Kidney tubule cell (primary cell): Measurements from ENCODE around the gene CTNND2.
A peak's percentile ranks its signal among the peaks of the same experiment; 100 is the strongest.

Source experiments
- DNase-seq: peaks from one replicate; pipeline ENCODE4 v3.0.0-alpha.2; 2018; ENCODE audit warnings: low spot score

The CTNND2 gene

DNA sequence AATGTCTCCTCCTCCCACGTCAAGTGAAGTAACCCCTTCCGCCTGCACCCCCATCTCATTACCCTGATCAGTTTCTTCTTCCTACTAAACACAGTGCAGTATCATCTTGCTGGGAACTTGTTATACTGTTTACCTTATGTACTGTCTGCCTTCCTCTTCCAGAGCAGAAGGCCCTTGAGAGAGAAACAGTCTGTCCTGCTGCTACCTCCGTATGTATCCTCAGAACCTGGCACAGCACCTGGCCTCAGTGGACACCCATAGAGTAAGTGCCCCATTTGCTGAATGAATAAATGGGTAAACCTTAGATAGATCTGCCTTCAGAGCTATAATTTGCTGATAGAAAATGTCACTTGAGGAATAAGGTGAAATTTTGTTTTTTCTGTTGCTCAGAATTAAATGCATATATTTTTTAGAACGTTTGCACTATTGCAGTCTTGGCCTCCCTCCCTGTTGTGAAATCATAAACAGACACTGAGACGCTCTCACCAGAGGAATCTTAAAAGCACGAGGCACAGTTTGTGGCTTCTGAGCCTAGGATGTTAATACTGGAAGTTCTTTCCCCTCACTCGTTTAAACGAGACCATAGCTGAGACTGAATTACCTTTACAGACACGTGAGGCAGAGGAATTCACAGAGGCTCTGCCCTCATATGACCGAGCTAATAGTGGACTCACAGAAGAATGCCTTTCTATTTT is 920.1 kb downstream of the CTNND2 start:
- DNase-seq, result no peak

DNA sequence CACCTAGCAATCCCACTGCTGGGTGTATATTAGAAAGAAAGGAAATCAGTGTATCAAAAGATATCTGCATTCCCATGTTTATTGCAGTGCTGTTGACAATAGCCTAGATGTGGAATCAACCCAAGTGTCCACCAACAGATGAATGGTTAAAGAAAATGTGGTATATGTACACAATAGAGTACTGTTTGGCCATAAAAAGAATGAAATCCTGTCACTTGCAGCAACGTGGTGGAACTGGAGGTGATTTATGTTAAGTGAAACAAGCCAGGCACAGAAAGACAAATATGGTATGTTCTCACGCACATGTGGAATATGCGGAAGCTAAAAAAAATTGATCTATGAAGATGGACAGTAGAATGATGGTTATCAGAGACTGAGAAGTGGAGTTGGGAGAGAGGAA is 921.6 kb downstream of the CTNND2 start:
- DNase-seq, result no peak

DNA sequence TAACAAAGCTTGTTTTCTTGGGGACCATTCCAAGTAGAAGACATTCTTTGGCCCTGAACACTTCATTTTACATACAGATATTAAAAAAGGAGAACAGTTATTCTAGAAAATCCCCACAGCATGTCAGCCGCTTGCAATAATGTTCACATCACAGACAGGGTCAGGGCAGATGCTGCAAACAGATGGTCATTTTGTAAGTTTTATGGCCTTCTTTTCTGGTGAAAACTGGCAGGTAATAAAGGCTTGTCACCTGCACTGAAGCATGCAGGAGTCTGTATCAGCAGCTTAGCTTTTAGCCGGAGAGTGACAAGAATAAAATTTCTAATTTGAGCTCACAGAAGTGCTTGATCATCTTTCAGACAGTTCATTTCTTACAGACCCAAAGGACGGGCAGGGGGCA is 922.3 kb downstream of the CTNND2 start:
- no peak for DNase-seq

- DNase-seq, result no peak
These were observed 927.2 kb downstream of the CTNND2 start for GRCh38 chr5:10977011-10977410.

GRCh38 chr5:10975945-10976344 is 928.3 kb downstream of the CTNND2 start:
- DNase-seq, result peak; percentile 16

- no peak for DNase-seq
These were observed 929.4 kb downstream of the CTNND2 start for GRCh38 chr5:10974850-10975249.

DNA sequence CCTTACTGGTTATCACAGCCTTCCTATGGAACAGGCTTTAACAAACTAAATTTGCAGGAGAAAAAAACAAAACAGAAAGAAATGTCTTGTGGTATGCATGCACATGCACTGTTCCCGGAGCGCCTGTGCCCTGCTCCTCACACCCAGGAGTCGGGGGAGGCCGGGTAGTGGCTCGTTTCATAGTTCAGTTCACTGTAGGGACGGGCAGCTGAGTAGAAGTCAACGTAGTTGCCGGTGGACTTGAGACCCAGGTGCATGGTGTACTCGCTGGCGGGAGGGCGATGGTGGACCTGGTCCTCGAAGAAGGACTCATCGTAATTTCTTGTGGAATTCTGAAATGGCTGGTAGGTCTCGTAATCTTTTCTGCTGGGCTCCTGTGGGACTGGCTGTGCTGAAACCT is 930.9 kb downstream of the CTNND2 start:
- no peak for DNase-seq

GRCh38 chr5:10969684-10970180 is 934.5 kb downstream of the CTNND2 start:
- DNase-seq, result no peak

DNA sequence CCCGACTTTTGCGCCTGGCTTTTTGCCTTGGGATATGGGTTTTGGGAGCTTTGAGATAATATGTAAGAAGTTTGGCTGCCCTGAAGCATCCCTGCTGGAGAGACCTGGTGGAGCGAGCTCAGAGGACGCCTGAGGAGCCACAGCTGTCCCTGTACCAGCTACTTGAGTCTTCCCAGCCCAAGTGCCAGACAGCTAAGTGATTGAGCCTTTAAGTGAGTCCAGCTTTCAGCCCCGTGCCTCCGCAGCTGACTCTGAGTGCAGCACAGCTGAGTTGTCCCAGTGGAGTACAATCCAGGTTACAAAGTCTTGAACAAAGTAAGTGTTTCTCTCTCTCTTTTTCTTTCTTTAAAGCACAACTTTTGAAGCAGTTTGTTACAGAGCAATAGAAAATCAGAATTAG is 939.4 kb downstream of the CTNND2 start:
- DNase-seq, result no peak

GRCh38 chr5:10958728-10959127 is 945.5 kb downstream of the CTNND2 start:
- DNase-seq, result no peak

- no peak for DNase-seq
These were observed 954.2 kb downstream of the CTNND2 start for GRCh38 chr5:10949856-10950630.

GRCh38 chr5:10946050-10946449 is 958.2 kb downstream of the CTNND2 start:
- no peak for DNase-seq

DNA sequence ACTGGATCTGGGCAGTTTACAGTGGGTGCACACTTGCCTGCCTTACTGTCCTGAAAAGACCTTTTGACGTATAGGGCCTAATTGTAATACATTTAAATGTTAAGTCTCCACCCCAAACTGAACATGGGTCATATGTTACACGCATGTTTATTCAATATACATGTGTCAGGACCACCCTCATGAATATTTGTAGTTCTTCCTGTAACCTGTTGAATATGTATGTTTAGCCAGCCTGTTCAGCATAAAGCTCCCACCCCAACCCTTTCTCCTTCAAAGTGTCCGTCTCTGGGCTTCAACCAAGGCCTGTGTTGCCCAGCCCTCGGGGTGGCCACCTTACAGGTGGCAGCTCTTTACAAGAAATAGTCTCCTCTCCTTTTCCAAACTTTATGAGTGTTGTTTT is 962.3 kb downstream of the CTNND2 start:
- no peak for DNase-seq

DNA sequence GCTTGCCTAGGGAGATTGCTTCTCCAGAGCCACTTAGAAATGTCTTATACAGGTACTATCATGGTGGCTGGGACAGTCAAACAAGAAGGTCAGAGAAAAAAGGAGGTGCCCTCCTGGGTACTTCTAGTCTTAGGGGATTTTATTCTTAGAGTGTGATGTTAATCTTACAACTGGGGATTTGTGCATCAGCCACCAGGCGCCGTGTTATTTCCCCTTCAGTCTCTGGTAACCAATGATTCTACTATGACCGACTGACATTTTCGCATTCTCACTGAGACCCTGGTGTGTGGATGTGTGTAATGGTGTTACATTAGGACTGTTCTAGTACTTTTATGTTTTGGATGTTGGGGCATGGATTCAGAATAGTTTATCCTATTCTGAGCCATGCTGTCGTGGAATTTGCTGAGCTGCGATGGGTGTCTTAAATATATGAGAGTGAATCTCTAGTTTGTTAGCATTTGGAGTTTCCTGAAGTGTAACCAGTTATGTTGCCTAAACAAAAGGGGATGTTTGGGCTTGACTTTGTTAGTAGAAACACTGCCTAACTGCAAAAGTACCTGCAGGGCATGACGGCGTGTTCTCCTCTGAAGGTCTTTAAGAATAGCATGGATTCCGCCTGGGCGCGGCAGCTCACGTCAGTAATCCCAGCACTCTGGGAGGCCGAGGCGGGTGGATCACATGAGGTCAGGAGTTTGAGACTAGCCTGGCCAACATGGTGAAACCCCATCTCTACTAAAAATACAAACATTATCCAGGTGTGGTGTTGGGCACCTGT is 968.0 kb downstream of the CTNND2 start:
- no peak for DNase-seq

GRCh38 chr5:10935536-10935935 is 968.7 kb downstream of the CTNND2 start:
- DNase-seq, result no peak

DNA sequence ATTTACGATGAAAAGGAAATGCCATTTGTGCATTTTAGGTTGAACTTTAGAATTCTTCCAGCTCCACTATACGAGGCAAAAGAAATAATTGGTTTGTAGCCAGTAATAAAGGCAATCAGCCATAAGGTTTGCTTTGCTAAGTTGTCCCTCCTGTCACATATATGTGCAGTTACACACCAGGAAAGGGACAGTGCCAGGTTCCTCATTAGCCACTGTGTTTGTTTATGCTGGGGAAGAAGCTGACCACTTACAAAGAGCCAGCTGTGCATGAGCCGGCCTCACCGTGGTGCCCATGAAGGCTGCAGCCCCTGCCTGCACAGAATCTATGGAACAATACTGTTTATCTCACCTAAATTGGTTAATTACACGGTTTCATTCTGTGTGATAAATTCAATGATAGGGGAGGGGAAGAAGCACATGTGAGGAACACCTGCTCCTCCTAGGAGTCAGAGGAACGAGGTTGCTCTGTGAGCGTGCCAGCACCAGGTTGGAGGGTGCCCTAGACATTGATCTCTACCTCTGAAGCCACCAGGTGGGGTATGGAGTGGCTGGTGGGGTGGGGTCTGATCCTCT is 969.4 kb downstream of the CTNND2 start:
- no peak for DNase-seq

GRCh38 chr5:10933121-10933520 is 971.1 kb downstream of the CTNND2 start:
- no peak for DNase-seq

DNA sequence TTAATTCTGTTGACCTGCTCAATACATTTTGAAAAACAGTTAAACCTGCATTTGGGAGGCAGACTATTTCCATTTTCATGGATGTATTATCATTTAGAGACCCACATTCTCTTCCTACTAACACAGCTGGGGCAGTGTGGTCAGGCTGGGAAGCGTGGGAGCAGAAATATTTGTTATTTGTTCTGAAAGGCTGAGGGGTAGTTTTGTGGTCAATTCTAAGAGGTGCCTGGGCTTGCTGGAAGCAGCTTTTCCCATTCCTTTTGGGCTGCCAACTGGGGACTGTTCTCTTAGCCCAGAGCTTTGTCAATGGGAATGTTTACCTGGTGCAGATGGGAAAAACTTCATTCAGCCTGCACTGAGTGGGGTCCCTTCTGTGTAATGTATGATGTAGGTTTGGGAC is 971.8 kb downstream of the CTNND2 start:
- DNase-seq, result no peak

GRCh38 chr5:10927608-10928007 is 976.6 kb downstream of the CTNND2 start:
- DNase-seq, result no peak

DNA sequence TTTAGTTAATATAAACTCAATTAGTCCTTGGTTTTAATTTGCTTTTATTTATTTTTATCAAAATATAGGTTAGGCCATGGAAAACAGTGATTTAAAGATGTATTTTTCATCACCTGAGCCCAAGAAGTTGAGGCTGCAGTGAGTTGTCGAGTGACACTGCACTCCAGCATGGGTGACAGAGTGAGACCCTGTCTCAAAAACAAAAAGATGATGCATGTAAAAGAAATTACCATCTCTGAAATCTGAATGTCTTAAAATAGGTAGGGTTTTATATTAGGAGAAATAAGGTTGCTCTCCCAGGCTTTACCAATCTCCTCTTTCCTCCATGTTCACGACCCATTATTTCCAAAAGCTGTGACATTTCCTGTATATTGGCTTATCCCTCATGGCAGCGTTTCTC is 980.9 kb downstream of the CTNND2 start:
- no peak for DNase-seq
